ENCODE results near the gene KHSRP.
A peak's percentile ranks its signal among the peaks of the same experiment; 100 is the strongest.
"Not testable (repeated sequence)": the region's sequence is repeated elsewhere in the genome, so short reads cannot be mapped to it uniquely, and the experiment has no call there.

The KHSRP gene

DNA sequence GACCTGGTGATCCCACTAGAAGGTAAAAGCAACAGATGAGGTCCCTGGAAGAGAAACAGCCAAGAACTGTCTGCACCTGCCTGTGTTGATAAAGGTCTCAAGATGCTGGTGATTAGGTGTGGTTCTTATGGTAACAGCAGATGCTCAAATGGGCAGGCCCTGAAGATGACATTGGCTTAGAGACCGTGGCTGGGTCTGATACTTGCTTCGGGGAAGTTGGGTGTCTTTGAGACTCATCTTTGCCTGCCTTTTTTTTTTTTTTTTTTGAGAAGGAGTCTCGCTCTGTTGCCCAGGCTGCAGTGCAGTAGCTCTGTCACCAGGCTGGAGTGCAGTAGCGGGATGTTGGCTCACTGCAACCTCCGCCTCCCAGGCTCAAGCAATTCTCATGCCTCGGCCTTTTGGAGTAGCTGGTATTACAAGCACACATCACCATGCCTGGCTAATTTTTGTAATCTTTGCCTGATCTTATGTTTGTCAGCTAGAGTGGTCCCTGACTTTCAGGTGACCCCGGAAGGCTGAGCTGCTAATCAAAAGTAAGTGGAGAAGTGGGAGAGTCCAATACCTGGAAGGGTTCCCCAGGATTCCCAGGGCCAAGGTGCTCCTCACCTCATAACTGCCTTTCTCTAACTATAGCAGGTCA lies 27.1 kb upstream of the KHSRP start:
- no peak for DNase-seq

DNA sequence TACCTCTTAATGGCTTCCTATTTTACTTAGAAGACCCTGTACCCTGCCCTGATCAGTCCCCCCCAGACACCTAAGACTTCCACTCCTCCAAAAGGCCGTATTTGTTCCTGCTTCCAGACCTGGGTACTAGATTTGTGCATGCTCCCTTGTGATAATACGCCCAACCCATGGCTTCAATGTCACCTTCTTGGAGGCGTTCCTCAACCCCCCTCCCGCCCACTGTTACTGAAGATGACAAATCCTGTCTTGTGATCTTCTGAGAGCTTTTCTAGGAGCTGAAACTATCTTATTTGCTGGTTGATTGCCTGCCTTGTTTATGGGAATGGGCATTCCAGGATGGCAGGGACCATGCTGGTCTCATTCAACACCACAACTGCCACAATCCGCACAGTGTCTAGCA lies 25.6 kb upstream of the KHSRP start:
- no peak for DNase-seq

DNA sequence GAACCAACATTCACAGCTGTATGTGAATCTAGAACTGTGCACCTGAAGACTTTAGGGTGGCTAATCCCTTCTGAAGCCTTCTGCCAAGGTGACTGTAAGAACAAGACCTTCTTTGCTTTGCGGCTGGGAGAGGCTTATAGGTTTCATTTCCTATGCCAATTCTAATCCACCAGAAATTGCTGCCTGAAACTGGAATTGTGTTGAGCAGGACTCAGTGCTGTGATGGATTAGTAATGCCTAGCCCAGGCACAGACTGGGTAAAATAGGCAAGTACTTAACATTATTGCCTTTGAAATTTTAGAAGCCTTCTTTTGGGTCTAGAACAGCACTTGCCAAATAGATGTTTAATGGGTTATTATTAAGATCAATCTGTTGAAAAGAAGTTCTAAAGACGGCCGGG lies 23.4 kb upstream of the KHSRP start:
- no peak for DNase-seq

DNA sequence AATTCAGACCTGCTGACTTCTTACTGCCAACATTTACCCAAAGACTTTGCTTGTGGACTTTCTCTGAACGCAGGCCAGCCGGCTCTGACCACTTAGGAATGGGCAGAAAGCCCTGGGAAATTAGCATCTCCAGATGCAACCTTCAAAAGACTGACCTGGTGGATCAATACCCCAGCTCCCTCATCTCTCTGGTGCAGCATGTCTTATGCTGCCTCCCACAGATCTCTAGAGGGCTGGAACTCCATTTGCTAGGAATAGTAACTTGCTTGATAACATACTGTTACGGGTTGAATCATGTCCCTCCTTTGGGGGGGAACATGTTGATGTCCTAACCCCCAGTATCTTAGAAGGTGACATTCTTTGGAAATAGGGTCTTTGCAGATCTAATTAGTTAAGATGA lies 21.8 kb upstream of the KHSRP start:
- no peak for DNase-seq

DNA sequence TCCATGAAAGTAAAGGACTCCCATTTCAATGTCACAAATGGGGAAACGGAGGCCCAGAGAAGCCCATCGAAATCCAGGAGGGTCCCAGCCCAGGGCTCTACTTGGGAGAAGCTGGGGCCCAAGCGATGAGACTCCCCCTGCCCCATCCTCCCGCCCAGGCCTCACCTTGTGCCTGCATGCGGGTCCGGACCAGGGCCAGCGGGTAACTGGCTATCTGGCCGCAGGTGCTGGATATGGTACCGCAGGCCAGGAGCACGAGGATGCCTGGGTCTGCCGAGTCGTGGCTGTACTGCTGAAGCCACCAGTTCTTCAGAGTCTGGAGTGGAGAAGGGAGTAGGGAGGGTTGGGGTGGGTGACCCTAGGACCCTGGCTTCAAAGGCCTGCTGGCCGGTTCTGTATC lies 19.4 kb upstream of the KHSRP start:
- DNase-seq: no peak

DNA sequence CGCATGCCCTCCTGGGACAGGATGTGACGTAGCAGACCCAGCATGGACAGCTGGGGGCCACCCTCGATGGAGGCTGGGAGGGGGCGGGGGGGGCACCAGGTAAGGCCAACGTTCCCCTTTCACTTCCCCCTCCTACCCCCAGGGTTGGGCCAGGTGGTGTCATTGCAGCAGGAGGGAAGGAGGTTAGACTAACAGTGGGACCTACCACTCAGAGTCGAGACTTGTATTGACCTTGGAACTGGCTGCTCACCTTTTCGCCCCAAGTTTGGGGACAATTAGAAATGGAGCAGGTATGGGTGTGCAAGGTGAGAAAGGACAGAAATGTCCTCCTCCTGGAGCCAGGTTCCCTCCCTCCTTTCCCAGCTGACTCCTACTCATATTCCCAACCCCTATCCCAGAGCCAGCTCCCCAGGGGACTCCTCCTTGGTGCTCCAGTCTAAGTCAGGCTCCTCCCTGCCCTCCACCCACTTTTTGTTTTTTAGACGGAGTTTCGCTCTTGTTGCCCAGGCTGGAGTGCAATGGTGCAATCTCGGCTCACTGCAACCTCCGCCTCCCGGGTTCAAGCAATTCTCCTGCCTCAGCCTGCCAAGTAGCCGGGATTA lies 17.6 kb upstream of the KHSRP start:
- no peak for DNase-seq

DNA sequence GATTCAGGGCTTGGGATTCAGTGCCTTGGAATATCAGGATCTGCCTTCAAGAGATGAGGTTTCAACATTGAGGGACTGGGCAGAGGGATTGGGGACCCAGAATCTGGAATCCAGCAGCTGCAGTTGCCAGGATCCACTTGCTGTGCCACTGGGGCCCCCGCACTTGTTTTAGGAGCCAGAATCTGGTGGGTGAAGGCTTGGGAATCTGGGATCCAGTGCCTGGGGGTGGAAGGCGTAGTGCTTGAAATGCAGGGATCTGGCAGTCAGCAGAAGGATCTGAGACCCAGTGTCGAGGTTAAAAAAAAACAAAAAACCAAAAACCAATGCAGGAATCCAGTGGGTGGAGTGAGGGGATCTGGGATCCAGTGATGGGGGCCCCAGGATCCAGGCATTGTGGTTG lies 16.3 kb upstream of the KHSRP start:
- DNase-seq: no peak

DNA sequence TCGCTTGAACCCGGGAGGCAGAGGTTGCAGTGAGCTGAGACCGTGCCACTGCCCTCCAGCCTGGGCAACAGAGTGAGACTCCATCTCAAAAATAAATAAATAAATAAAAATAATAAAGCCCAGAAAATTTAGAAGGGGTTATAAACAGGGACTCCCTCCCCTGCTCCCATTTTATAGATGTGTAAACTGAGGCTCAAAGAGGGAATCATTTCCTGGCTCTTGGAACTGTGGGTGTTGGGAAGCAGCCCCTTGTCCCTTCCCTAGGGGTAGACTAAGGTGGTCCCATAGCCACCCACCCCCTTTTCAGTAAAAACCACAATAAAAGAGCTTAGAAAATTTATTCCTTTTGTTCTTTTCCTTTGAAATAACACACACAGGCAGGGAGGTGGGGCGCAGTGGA lies 15.1 kb upstream of the KHSRP start:
- no peak for DNase-seq

DNA sequence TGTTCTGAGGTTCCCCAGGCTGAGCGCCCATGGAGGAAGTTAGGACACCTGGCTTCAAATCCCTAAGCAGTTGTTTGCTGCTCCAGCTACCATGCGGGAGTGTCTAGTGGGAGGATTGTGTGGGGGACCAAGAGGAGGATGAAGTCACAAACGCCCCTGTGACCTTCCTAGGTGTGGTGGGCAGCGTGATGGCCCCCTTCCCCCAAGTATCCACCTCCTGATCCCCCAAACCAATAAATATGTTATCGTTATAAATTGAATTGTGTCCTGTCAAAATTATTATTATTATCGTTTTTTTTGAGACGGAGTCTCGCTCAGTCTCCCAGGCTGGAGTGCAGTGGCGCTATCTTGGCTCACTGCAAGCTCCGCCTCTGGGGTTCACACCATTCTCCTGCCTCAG lies 9.1 kb upstream of the KHSRP start, which contains the start of gene SLC25A41:
SLC25A41 (minus strand) TSS at position 101 of the 400 bp plus-strand sequence; CDS start at position 31, 70 bp downstream.
- no peak for DNase-seq

DNA sequence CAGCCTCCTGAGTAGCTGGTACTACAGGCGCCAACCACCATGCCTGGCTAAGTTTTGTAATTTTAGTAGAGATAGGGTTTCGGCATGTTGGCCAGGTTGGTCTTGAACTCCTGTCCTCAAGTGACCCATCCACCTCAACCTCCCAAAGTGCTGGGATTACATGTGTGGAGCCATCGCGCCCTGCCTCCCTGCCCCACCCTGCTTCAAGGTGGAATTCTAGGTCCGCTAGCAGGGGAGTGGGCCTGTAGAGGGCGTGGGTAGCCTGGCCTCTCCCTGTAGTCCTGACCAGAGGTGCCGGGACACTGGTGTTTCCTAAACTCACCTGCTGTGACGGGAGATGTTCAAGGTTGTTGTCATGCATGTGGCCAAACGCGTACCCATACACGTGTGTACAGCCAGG lies 8.6 kb upstream of the KHSRP start:
- no peak for DNase-seq

DNA sequence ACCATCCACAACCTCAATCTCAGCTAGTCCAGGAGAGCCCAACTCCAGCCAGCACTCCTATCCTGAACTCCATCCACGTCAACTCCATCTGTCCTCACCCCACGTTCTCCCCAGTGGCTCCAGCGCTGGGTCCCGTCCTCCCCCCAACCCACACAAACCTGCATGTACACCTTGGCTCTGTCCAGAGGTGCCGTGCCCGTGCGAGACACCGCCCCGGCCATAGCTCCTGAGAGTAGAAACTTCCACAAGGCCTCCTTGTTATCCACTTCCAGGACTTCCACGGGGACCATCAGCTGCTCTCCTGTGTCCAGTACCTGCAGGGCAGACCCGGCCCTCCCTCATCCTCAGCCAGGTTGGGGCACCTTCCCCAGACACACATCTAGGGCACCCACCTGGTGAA lies 7.3 kb upstream of the KHSRP start:
- no peak for DNase-seq

DNA sequence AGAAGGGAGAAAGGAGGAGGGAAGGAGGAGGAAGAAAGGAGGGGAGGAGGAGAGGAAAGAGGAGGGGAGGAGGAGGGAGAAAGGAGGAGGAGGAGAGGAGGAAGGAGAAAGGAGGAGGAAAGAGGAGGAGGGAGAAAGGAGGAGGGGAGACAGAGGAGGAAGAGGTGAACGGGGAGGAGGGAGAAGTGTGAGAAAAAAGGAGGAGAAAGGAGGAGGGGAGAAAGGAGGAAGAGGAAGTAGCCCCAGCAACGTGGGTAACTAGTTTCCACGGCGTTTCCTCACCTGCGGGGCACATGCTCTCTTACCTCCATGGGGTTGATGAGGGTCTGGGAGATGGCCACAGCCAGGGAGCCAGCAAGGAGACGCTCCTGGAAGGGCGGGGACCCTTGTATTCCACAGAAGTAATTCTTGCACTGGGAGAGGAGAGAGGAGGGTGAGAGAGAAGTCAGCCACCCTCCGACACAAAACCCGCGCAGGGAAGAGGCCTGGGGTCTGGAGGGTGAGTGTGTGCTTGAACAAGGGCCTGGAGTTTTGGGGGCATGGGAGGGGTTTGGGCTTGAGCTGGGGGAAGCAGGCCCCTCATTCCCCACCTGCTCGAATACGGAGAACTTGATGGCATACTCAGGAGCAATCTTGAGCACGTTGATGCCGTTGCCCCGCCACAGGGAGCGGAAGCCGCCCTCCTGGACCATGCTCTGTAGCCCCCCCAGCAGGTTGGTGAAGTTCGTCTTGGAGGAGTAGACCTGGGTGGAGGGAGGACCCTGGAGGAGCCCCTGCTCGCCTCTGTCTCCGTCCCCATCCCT lies 5.0 kb upstream of the KHSRP start:
- DNase-seq: no peak

DNA sequence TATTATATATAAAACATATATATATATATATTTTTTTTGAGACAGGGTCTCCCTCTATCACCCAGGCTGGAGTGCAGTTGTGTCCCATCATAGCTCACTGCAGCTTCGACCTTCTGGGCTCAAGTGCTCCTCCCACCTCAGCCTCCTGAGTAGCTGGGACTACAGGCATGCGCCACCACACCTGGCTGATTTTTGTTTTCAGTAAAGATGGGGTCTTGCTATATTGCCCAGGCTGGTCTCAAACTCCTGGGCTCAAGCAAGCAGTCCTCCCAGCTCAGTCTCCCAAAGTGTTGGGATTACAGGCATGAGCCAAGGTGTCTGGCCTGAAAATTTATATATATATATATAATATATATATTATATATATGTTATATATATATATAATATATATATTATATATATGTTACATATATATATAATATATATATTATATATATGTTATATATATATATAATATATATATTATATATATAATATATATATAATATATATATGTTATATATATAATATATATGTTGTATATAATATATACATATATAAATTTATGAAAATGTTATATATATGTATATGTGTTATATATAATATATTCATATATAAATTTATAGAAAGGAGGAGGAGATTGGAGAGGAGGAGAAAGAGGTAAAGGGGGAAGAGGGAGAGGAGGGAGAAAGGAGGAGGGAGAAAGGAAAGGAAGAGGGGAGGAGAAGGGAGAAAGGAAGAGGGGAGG lies 4.2 kb upstream of the KHSRP start:
- DNase-seq: not testable (repeated sequence)

DNA sequence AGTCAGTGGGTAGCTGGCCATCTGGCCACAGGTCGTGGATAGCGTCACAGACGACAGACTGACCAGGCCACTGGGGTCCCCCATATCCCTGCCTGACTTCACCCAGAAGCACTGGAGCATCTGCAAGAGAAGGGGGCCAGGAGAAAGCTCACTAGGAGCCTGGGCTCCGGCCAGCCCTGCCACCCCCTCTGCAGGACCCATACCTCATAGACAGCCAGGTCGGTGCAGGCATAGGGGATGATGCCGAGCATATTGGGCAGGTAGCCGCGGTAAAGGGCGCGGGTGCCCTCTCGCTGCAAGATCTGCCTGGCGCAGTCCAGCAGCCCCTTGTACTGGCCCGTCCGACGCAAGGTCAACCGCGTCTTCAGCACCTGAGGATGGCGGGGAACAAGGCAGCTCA lies 2.5 kb upstream of the KHSRP start:
- DNase-seq: no peak

DNA sequence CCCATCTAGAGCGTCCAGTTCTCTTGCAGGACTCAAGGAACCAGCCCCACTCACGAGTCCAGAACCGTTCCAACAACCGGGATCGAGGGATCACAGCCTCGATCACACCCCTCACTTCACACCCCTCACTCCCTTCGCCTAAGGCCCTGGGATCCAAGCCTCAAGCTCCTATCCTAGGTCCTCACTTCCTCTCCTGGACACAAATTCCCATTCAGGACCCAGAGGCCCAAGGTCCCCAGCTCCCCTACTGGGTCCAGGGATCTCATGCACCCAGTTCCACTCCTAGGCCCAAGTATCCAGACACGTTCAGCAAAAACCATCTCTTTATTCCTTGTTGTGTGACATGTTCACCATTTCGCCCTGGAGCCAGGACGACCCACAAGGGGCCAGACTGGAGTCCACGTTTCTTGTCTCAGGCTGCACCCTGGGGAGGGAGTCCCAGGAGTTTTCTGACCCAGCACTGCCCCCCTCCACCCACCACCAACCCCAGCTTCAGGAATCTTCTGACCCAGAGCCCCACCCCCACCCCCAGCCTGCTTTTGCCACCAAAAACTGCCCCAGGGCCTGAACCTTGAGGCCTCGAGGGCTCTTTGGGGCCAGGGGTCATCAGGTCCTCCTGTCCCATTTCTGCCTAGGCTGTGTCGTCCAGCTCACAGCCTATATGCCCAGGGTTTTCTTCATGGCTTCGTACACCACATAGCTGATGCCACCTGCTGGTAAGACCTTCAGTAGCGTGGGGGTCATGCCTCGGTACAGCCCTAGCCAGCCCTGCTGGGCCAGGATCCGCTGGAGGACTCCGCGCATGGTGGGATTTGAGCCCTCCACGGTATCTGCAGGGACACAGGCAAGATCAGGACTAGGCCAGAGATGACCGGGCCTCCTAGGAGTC lies 1.4 kb upstream of the KHSRP start:
- peak; percentile 18 for DNase-seq

DNA sequence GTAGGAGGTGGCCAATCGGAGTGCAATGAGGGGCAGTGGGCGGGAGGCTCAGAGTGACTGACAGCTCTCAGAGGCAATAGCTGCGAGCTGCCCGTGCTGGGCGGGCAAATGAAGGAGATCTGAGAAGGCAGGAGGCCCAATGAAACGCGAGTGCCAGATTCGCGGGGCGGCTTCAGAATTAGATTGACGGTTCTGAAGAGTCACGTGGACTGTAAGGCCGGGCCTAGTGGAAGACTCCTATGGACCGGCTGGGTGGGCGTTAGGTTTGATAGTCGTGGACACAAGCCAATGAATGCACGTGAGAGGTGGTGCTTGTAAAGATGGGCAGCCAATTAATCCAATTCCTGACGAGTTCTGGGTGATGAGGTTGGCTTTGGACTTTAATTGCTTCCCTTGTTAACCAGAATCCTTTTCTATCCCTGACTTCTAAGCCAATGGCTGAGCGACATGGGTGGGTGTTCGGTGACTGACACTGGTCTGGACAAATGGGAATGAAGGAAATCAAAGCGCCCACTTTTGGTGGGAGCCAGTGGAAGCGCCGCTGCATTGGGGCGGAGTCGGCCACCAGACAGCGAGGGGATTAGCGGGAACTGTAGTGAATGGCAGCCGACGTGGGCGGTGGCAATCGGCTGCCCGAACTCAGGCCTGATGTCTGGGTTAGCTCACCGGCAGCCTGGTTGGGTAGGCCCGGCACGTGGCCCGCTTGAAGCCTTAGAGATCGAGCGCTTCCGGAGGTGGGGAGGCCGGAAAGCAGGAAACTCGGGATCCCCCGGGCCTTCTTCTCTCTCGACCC lies 524 bp upstream of the KHSRP start:
- peak; percentile 98 for DNase-seq

DNA sequence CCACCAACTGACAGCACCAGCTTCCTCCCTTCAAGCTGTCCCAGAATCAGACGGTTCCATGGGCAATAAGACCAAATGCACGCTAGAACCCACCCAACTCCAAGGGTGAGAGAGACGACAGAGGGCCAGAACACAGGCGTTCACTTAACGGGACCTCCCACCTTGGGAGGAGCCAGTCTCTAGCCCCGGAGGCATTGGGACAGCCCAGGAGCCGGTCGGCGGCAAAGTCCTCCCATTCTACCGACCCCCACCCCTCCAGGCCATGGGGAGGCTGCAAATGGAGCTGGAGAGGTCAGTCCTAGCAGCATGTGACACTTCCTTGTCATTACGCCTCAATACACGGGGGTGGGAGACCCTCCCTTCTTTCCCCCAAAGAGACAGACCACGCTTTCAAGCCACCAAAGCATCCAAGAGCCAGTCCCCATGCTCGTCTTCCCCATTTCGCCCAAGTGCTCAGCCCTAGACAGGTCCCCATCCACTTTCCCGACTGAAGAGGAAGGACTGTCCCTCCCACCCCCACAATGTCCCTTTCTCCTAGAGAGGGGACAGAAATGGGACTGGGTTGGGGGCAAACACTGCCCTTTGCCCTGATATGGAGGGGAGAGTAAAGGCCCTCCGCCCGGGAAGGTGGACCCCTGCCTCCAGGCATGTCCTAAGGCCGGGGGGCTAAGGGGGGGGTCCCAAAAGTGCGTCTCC lies 964 bp downstream of the KHSRP start:
- peak; percentile 24 for DNase-seq

DNA sequence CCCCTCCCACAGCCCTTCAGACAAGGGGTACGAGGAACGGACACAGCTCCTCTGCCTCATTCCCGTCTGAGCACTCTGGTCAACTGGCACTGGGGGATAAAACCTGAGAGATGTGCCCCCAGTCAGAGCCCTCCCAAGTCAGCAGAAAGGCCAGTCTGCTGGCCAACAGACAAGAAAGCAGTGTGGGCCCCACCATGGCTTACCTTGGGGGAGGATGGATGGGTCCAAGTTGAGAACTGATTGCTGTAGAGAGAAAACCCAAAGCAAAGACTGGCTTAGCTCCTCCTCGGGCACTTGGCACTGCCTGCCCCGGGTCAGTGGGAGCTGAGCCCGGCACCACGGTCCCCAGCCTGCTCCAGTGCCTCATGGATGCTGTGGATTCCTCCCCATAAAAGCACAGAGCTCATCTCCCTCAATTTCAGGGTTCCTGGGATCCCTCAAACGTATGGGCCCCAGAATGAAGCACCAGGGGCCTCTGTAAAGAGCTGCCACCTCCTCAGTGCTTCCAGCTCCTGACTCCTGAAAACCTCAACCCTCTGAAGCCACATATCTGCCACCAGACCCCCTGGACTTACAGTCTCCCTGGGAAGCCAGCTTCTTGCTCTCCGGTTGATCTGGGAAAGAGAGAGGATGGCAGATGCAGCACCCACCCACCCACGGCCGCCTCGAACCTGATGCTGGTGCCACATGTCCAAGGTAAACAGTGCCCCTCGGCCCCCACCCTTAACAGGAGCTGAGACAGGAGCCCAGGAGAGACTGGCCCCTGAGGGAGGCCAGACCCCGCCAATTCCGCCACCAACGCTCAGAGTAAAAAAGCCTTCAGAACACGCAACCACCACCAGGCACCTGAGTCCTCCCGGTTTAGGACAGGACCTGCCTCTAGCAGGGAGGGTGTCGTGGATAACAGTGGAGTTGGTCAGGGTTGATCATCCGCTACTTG lies 3.3 kb downstream of the KHSRP start:
- DNase-seq: no peak

DNA sequence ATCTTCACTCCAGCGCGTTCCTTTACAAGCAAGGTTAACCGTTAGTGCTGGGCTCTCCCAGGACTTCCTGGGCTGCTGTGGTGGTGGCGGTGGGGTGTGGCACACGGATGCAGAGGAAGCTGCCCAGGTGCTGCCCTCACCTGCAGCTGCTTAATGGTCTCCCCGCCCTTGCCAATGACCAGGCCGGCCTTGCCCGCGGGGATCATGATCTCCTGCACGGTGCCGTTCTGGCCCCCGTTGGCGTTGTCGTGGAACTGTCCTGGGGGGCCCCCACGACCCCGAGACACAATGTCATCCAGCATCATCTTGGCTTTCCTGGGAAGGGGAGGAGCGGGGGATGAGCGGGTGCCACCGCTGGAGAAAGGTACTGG lies 6.1 kb downstream of the KHSRP start:
- no peak for DNase-seq

Data from CD4-positive, alpha-beta T cell treated with Interleukin-17A for 4 hours (primary cell).